ENCODE measurements around the gene USP44.

The USP44 gene

GRCh38 chr12:95543305-95543704, 8.0 kb downstream of the USP44 start:
- TF ChIP-seq CTCF (conservative IDR thresholded peaks at IDR 0.05; ENCODE audit: control insufficient read depth, insufficient read depth, low read depth, low read length), result no peak
- H3K4me3 ChIP-seq (ENCODE audit: control insufficient read depth, low read depth, low read length), result no peak overlapping the region
- no peak for DNase-seq (ENCODE audit: low read depth)

- no peak for DNase-seq (ENCODE audit: low read depth)
- TF ChIP-seq CTCF (conservative IDR thresholded peaks at IDR 0.05; ENCODE audit: control insufficient read depth, insufficient read depth, low read depth, low read length), result no peak
- no peak overlapping the region for H3K4me3 ChIP-seq (ENCODE audit: control insufficient read depth, low read depth, low read length)
These were observed 9.8 kb downstream of the USP44 start for GRCh38 chr12:95541436-95541835.

- no peak overlapping the region for H3K4me3 ChIP-seq (ENCODE audit: control insufficient read depth, low read depth, low read length)
- no peak for TF ChIP-seq CTCF (conservative IDR thresholded peaks at IDR 0.05; ENCODE audit: control insufficient read depth, insufficient read depth, low read depth, low read length)
- DNase-seq (ENCODE audit: low read depth), result no peak
These were observed 12.6 kb downstream of the USP44 start for GRCh38 chr12:95538656-95539055.

- H3K4me3 ChIP-seq (ENCODE audit: control insufficient read depth, low read depth, low read length), result no peak overlapping the region
- no peak for TF ChIP-seq CTCF (conservative IDR thresholded peaks at IDR 0.05; ENCODE audit: control insufficient read depth, insufficient read depth, low read depth, low read length)
- DNase-seq (ENCODE audit: low read depth), result no peak
These were observed 13.3 kb downstream of the USP44 start for GRCh38 chr12:95538006-95538405.

- TF ChIP-seq CTCF (conservative IDR thresholded peaks at IDR 0.05; ENCODE audit: control insufficient read depth, insufficient read depth, low read depth, low read length), result no peak
- H3K4me3 ChIP-seq (ENCODE audit: control insufficient read depth, low read depth, low read length), result no peak overlapping the region
- DNase-seq (ENCODE audit: low read depth), result no peak
These were observed 17.3 kb downstream of the USP44 start for GRCh38 chr12:95533985-95534384.

GRCh38 chr12:95532851-95533250, 18.4 kb downstream of the USP44 start:
- DNase-seq (ENCODE audit: low read depth), result peak; percentile 57
- H3K4me3 ChIP-seq (ENCODE audit: control insufficient read depth, low read depth, low read length), result no peak overlapping the region
- no peak for TF ChIP-seq CTCF (conservative IDR thresholded peaks at IDR 0.05; ENCODE audit: control insufficient read depth, insufficient read depth, low read depth, low read length)

- DNase-seq (ENCODE audit: low read depth), result peak; percentile 18
- no peak overlapping the region for H3K4me3 ChIP-seq (ENCODE audit: control insufficient read depth, low read depth, low read length)
- TF ChIP-seq CTCF (conservative IDR thresholded peaks at IDR 0.05; ENCODE audit: control insufficient read depth, insufficient read depth, low read depth, low read length), result no peak
These were observed 21.5 kb downstream of the USP44 start for GRCh38 chr12:95529693-95530225.
